ENCODE data around the gene AK1. TPM values are rescaled to one million over a fixed set of nuclear protein-coding genes. Genes with fewer than 3 reads are reported as not detected.
A peak's percentile ranks its signal among the peaks of the same experiment; 100 is the strongest.

Gene AK1
- total and polyA plus RNA-seq, 2 of the 8 experiments (the other 6 are each of a cell fraction or from before 2014, with no cell fraction given), result 37.9 to 39.2 TPM

DNA sequence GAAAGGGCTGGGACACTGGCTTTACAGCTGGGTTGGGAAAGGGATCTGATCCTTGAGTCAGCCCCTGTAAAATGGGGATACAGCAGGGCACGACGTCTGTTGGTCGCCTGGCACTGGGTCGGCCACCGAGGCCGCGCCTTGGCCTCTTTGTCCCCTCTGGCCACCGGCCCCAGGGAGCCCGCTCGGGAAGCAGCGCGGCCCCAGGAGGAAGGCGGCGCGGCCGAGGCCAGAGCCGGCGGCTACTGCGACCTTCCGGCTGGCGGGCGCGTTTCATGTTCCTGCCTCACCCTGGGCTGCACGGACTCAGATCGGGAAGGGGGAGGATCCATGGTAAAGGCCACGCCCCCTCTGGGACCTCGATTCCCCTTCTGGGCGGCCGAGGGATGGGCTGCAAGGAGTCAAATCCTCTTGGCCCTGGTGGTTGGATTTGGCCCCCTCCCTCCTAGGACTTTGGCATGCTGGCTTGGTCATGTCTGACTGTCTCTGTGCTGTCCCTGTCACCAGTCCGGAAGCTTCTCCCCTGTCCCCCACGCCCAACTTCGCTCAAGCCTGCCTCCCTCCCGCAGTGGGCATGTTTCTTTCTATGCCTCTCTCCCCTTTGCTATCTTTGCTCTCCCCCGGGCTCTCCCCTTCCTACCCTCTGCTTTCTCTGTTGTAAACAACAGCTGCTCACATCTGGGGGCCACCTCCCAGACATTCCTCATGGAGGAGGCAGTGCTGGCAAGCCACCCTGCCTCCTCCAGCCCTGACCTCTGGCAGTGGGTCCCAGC is 49.0 kb downstream of the AK1 start:
- Histone ChIP-seq H3K14ac (ENCODE audit: insufficient read length) (no peak overlapping the region), H3K27me3 (replicated peaks in 1 of 4; ENCODE audit: control insufficient read depth in 3 of 4, extremely low read depth in 1 of 4, insufficient read depth in 3 of 4, low read length in 3 of 4) (peaks cover 0 to 12% (median 7%) of the 10 kb centered on the region in 4 experiments; a peak in 5 of 7 replicates), H3K9ac (replicated peaks in 1 of 4; ENCODE audit: extremely low read depth in 1 of 4, low read depth in 3 of 4, low read length in 3 of 4) (peak overlapping the region in 1 of 4 experiments; percentile 25; a peak in 2 of 7 replicates), H4K5ac (ENCODE audit: insufficient read length, low read depth, low read length) (no peak overlapping the region), H3K23me2 (ENCODE audit: low read depth, low read length) (peaks cover 9% of the 10 kb centered on the region; the same call in 1 of the 2 replicates), H3K4me3 (ENCODE audit: extremely low read depth in 1 of 4, insufficient read depth in 2 of 4, low read depth in 3 of 4, low read length in 4 of 4) (peak overlapping the region; percentile 23 to 55 (median 36); a peak in 6 of 8 replicates), H2BK20ac (ENCODE audit: low read length) (no peak overlapping the region), H3K4me1 (replicated peaks in 1 of 4; ENCODE audit: control insufficient read depth in 3 of 4, insufficient read depth in 4 of 4, low read length in 3 of 4) (peaks cover 0 to 17% (median 12%) of the 10 kb centered on the region in 4 experiments; a peak in 6 of 7 replicates), H3K36me3 (ENCODE audit: control insufficient read depth in 2 of 4, insufficient read depth in 4 of 4, low read length in 3 of 4) (no peaks in the 10 kb centered on the region), H3K79me2 (ENCODE audit: control insufficient read depth in 1 of 2, insufficient read depth in 2 of 2, low read length in 2 of 2) (no peaks in the 10 kb centered on the region), H4K91ac (replicated peaks; ENCODE audit: insufficient read length, low read length) (peak overlapping the region; percentile 70), H2BK5ac (ENCODE audit: low read depth, low read length) (peak overlapping the region; percentile 81), H2BK120ac (replicated peaks; ENCODE audit: low read depth, low read length) (peak overlapping the region; percentile 5), H3K4ac (replicated peaks; ENCODE audit: insufficient read length, low read depth, low read length) (no peak overlapping the region), H3K23ac (ENCODE audit: insufficient read length) (no peak overlapping the region), H4K20me1 (replicated peaks in 1 of 2; ENCODE audit: control insufficient read depth in 1 of 2, insufficient read depth in 2 of 2, low read length in 2 of 2) (no peaks in the 10 kb centered on the region), H3K79me1 (ENCODE audit: low read depth, low read length) (no peaks in the 10 kb centered on the region), H2AK5ac (ENCODE audit: low read depth, low read length) (no peak overlapping the region; the same call in 1 of the 2 replicates), H3K56ac (replicated peaks; ENCODE audit: insufficient read length, low read depth, low read length) (peak overlapping the region; percentile 32), H3K18ac (ENCODE audit: extremely low read depth, low read length) (peak overlapping the region; percentile 99), H4K8ac (ENCODE audit: extremely low read depth, insufficient read depth, low read length) (peak overlapping the region; percentile 69), H2AFZ (ENCODE audit: low read length) (peak overlapping the region; percentile 99), H3K4me2 (ENCODE audit: insufficient read depth in 1 of 2, low read depth in 2 of 2, low read length in 2 of 2) (peak overlapping the region; percentile 77 to 84), H3K9me3 (ENCODE audit: insufficient read depth in 2 of 2, low read depth in 1 of 2, low read length in 1 of 2) (no peaks in the 10 kb centered on the region), H2BK12ac (ENCODE audit: low read depth, low read length) (peak overlapping the region; percentile 84; the same call in 1 of the 2 replicates), H3K27ac (ENCODE audit: low read depth, low read length) (peak overlapping the region; percentile 2; the same call in 1 of the 2 replicates), H2BK15ac (ENCODE audit: low read length) (no peak overlapping the region)
- DNase-seq (ENCODE audit: low read depth in 1 of 2, low spot score in 2 of 2) (peak; percentile 70 to 97), FAIRE-seq (no peak)
- 5% methylated on average over 31 of the region's 34 CpGs; no CpG with 5 or more reads in 1 of the 2 experiments for WGBS, 2 experiments (ENCODE audit: extremely low coverage in 1 of 2, insufficient coverage in 1 of 2, insufficient read length in 1 of 2, insufficient replicate concordance in 2 of 2, low coverage in 1 of 2, low lambda C conversion rate in 2 of 2, missing lambda C conversion rate in 1 of 2)
- ChIA-PET CTCF (ENCODE audit: partially characterized antibody) (interaction anchor here (0.7 to 7.3 kb wide), 16 partner anchors 8 to 133 kb away, joined by 3 to 116 read pairs (median 5); partner anchors contain the start of genes ENG and FPGS), POLR2A (ENCODE audit: partially characterized antibody) (interaction anchor here (0.6 to 1.9 kb wide), 13 partner anchors 12 to 94 kb away, joined by 3 to 9 read pairs (median 4); partner anchors contain the start of gene ENG)
- no peak for TF ChIP-seq EZH2 (IDR thresholded peaks at IDR 0.05; ENCODE audit: low read depth, low read length, severe bottlenecking)
- peak; percentile 91 for TF ChIP-seq TAF1 (IDR thresholded peaks at IDR 0.05; ENCODE audit: low read depth, low read length)
- peak in 1 of 2 experiments; percentile 89; a peak in 2 of 3 replicates for TF ChIP-seq POLR2A (IDR thresholded peaks at IDR 0.05; ENCODE audit: control extremely low read depth in 1 of 2, low read depth in 2 of 2, low read length in 2 of 2)
- TF ChIP-seq CREB1 (IDR thresholded peaks at IDR 0.05), result 0 out of 2 replicates have a peak, but pooled peaks have one; percentile 11
- TF ChIP-seq HDAC2 (IDR thresholded peaks at IDR 0.05; ENCODE audit: borderline replicate concordance in 1 of 2, low read depth in 2 of 2, low read length in 2 of 2), result no peak
- TF ChIP-seq, protein P1, sequence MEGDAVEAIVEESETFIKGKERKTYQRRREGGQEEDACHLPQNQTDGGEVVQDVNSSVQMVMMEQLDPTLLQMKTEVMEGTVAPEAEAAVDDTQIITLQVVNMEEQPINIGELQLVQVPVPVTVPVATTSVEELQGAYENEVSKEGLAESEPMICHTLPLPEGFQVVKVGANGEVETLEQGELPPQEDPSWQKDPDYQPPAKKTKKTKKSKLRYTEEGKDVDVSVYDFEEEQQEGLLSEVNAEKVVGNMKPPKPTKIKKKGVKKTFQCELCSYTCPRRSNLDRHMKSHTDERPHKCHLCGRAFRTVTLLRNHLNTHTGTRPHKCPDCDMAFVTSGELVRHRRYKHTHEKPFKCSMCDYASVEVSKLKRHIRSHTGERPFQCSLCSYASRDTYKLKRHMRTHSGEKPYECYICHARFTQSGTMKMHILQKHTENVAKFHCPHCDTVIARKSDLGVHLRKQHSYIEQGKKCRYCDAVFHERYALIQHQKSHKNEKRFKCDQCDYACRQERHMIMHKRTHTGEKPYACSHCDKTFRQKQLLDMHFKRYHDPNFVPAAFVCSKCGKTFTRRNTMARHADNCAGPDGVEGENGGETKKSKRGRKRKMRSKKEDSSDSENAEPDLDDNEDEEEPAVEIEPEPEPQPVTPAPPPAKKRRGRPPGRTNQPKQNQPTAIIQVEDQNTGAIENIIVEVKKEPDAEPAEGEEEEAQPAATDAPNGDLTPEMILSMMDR (IDR thresholded peaks at IDR 0.05; ENCODE audit: control extremely low read depth in 1 of 3, insufficient read depth in 1 of 3, low read depth in 1 of 3, low read length in 3 of 3), result 0 out of 4 replicates have a peak, but pooled peaks of 1 of the 3 experiments have one; percentile 9
- TF ChIP-seq SP4 (IDR thresholded peaks at IDR 0.05; ENCODE audit: low read length), result no peak
- peak; percentile 84 for TF ChIP-seq TAF7 (optimal IDR thresholded peaks at IDR 0.05; ENCODE audit: borderline replicate concordance, low read depth, low read length)

Data from H1 (cell line).